UCSD-AML1 (cell line): ENCODE results near the gene RBM20.
"Not testable (repeated sequence)": the region's sequence is repeated elsewhere in the genome, so short reads cannot be mapped to it uniquely, and the experiment has no call there.

Experiments
- DNase-seq: peaks from one replicate; lab custom pipeline; 2025; ENCODE audit not compliant: unreplicated experiment; lab: John Stamatoyannopoulos, UW

Gene RBM20

GRCh38 chr10:110647136-110647430, 2.9 kb downstream of the RBM20 start:
- no peak for DNase-seq

- DNase-seq = no peak
Measured at GRCh38 chr10:110648692-110649346, 4.7 kb downstream of the RBM20 start.

GRCh38 chr10:110649347-110650264, 5.5 kb downstream of the RBM20 start:
- DNase-seq = no peak

- no peak for DNase-seq
Measured at GRCh38 chr10:110650265-110650668, 6.1 kb downstream of the RBM20 start.

DNA sequence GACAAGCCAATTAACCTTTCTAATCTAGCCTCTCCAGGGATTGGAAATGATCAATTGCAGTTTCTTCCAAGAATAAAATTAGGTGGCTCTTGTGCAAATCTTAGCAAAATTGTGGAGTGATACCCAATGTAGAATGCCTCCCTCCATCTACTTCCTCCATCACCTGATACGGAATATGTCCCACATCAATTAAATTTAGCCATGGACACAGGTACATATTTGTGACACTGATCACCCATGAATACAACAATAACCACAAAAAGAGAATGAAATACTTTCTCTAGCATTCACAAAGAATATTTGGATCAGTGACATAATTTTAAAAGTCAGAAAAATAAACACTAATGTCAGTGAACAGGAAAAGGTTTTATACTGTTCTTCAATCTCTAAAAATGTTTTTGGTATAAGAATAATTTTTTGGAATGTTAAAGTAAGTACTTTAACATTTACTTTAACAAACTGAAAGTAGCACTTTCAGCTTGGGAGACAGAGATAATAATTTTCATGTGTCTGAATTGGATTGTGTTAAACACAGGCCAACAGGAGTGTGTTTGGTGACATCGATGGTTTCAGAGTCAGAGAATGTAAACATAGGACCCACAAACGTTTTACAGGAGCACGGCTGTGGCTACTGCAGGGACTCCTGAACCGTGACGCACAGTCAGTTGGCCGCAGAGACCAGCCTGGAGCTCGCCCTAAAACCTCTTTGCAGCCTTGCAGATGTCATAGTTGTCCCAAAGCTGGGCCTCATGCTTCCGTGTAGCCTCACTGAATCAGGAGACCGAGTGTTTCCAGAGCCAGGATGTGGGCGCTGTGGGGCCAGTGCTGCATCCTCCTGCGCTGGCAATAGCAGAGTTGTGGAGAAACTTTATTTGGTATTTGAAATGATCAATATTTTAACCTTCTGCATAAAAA, 7.2 kb downstream of the RBM20 start:
- DNase-seq = peak; percentile 74

DNA sequence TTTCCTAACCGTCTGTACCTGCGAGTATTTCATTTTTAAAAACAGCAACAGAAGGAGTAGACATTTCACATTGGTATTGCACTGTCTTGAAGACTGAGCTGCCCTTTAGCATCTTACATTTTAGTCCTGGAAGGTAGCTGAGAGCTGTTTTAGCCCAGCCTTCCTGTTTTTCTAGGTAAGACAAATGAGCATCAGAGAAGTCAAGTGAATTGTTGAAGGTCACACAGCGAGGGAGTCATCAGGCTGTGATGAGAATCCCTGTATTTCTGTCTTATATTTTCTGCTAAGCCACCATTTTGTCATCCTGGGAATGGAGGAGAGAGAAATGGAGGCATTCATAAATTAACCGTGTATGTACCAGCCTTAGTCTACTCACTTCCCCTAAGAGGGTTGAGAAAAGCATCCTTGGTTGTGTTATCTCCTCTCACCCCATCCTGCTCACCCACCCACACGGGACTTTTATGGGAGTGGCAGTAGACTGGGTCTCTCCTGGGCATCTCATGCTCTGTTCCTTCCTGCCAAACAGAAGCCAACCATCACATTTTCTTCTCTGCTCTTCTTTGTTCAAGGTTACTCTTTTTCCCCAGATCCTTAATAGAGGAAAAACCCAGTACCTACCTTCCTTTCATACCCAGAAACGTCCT, 8.5 kb downstream of the RBM20 start:
- no peak for DNase-seq

DNA sequence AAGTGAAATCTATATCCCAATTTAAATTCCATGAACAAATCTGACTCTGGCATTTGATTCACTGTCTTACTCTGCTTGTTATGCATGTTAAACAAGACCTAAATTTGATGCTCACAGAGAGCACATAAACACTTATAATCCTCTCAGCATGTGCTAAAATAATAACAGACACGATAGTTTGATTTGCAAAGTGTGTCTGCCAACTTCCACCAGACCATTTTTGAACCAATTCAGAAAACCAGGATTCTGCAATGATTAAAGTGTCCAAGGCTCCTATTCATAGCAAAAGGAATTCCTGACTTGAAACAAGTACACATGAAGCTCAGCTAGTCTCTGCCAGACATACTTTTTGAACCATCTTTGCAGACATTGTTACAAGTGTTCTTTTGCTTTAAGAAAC, 11.2 kb downstream of the RBM20 start:
- no peak for DNase-seq

- no peak for DNase-seq
Measured at GRCh38 chr10:110656612-110657011, 12.5 kb downstream of the RBM20 start.

- DNase-seq = no peak
Measured at GRCh38 chr10:110657973-110658691, 14.0 kb downstream of the RBM20 start.

GRCh38 chr10:110659558-110659957, 15.4 kb downstream of the RBM20 start:
- DNase-seq = no peak

- DNase-seq = not testable (repeated sequence)
Measured at GRCh38 chr10:110660289-110660688, 16.2 kb downstream of the RBM20 start.

GRCh38 chr10:110661292-110661691, 17.2 kb downstream of the RBM20 start:
- no peak for DNase-seq

- DNase-seq = no peak
Measured at GRCh38 chr10:110664483-110665420, 20.6 kb downstream of the RBM20 start.

- not testable (repeated sequence) for DNase-seq
Measured at GRCh38 chr10:110666259-110666658, 22.1 kb downstream of the RBM20 start.

DNA sequence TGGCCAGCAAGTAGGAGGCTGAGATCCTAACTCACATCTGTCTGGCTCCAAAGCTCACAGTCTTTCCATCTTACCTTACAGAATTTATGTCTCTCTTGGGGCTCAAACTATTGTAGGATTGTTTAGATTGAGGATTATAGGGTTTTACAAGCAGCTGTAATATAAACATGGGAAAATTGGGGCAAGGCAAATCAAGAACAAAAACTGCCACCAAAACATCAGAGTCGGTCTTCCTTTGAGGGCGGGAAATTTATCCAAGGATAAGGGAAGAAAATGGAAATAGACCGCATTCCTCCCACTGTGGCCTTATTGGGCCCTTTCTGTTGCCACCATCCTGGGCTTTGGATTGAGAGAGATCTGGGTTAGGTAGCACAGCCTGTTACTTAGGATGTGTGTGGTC, 22.5 kb downstream of the RBM20 start:
- DNase-seq = no peak

- no peak for DNase-seq
Measured at GRCh38 chr10:110667620-110668343, 23.6 kb downstream of the RBM20 start.

DNA sequence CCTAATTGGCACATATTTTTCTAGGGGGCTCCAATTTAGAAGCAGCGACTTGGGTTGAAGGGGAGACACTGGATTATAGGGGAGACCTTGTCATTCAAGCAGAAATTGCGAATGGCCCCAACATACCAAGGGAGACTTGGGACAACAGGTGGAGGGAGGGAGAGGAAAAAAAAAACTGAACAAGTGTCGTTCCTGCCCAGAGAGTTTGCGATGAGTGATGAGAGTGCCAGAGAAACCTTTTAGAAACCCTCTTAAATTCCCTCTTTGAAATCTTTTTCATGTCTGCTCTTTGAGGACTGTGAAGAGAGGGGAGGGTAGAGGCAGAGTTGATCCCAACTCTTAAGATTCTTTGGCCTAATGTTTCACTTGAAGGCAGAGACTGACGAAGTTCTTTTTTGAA, 24.3 kb downstream of the RBM20 start:
- no peak for DNase-seq

DNA sequence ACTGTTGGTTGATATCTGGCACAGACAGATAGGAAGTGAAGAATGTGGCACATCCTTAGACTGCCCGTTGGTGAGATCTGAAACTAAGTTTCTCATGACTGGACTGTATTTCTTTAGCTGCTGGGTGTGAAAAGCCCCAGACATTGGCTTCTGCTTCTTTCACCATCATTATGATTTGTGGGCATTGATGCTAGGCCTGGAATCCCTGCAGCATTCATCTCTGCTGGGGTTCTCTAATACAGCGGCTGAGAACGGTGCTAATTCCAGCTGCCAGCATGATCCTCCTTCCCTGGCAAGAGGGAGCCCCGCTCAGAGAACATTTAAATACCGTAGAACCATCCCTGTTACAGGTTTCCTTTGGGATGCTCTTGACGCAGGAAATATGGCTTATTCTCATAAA, 26.2 kb downstream of the RBM20 start:
- no peak for DNase-seq
